ENCODE data around the gene LRRC43. TPM values are rescaled to one million over a fixed set of nuclear protein-coding genes. Genes with fewer than 3 reads are reported as not detected.

The LRRC43 gene
- total and polyA plus RNA-seq, 4 donors, result 2.1 to 11.6 (median 7.2) TPM

DNA sequence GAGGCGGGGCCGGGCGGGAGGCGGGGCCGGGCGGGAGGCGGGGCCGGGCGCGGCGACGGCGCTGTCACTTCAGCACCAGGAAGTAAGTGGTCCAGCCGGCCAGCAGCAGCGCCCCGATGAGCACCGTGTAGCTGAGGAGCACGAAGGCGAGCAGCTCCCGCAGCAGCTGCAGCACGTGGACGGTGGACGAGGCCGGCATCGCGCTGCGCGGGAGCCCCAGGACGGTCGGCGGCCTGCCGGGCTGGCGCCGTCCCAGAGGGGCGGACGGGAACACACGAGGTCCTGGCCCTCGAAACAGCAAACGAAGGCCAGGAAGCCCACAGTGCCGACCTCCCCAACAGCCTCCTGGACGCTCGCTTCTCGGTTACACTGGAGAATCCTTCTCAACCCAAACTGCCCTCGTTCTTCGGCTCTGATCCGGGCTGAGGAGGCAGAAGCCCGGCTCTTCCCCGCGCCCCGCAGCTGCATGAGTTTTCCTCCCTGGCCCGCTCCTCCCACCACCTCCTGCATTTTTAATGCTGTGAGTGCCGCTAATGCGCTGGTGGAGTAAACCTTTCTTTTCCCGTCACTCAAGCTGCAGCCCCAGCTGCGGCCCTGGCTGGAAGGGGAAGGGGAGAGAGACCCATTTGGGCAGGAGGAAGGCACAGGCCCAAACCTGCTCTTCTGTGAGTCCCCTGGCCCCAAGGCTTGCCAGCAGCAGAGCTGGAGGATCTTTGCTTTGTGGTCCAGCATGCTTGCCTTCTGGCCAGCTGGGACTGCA, 43.6 kb downstream of the LRRC43 start:
- Histone ChIP-seq H3K27me3 (ENCODE audit: control insufficient read depth in 3 of 3, insufficient read depth in 3 of 3, low read length in 2 of 3) (no peaks in the 10 kb centered on the region), H3K4me3 (peak overlapping the region; percentile 43), H3K9me3 (ENCODE audit: control insufficient read depth in 4 of 4, insufficient read depth in 3 of 4, low read length in 3 of 4) (no peaks in the 10 kb centered on the region), H3K4me1 (ENCODE audit: control insufficient read depth in 5 of 5, insufficient read depth in 5 of 5, low read length in 5 of 5) (peaks cover 5 to 21% (median 9%) of the 10 kb centered on the region in 5 donors), H3K9ac (ENCODE audit: insufficient read depth in 1 of 2, low read length in 2 of 2) (no peak overlapping the region), H3K27ac (ENCODE audit: low read depth in 1 of 2, low read length in 1 of 2) (peak overlapping the region in 1 of 2 donors; percentile 45), H3K36me3 (ENCODE audit: control insufficient read depth in 4 of 4, insufficient read depth in 4 of 4, low read length in 4 of 4) (peaks cover 4 to 35% (median 15%) of the 10 kb centered on the region in 4 donors)
- ATAC-seq (ENCODE audit: insufficient read depth, low FRiP score) (no peak), DNase-seq (no peak)
- WGBS, 2 donors, result 7 to 10% methylated on average over 41 to 55 of the region's 55 CpGs
- TF ChIP-seq, protein P1, sequence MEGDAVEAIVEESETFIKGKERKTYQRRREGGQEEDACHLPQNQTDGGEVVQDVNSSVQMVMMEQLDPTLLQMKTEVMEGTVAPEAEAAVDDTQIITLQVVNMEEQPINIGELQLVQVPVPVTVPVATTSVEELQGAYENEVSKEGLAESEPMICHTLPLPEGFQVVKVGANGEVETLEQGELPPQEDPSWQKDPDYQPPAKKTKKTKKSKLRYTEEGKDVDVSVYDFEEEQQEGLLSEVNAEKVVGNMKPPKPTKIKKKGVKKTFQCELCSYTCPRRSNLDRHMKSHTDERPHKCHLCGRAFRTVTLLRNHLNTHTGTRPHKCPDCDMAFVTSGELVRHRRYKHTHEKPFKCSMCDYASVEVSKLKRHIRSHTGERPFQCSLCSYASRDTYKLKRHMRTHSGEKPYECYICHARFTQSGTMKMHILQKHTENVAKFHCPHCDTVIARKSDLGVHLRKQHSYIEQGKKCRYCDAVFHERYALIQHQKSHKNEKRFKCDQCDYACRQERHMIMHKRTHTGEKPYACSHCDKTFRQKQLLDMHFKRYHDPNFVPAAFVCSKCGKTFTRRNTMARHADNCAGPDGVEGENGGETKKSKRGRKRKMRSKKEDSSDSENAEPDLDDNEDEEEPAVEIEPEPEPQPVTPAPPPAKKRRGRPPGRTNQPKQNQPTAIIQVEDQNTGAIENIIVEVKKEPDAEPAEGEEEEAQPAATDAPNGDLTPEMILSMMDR (IDR thresholded peaks at IDR 0.05; ENCODE audit: control extremely low read depth, extremely low read depth), result no peak

DNA sequence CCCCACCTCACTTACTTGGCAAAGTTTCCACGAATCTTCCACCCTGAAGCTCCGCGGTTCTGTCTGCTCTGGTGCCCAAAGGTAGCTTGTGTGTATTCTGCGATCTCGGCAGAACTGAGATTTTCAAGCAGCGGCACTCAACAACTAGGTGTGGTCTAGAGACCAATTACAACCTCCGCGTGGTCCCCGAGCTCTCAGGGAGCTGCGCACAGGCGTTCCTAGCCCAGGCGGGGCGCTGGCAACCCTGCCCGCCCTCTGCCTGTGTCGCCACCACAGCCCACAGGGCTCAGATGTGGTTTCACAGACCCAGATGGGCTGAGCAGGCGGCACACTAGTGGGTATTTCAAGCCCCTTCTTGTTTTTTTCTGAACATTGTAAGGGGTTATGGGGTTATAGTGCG, 44.4 kb downstream of the LRRC43 start:
- ATAC-seq (ENCODE audit: insufficient read depth, low FRiP score), result no peak
- Histone ChIP-seq H3K27me3 (ENCODE audit: control insufficient read depth in 3 of 3, insufficient read depth in 3 of 3, low read length in 2 of 3) (no peaks in the 10 kb centered on the region), H3K4me1 (ENCODE audit: control insufficient read depth in 5 of 5, insufficient read depth in 5 of 5, low read length in 5 of 5) (peaks cover 5 to 21% (median 9%) of the 10 kb centered on the region in 5 donors), H3K9ac (ENCODE audit: insufficient read depth in 1 of 2, low read length in 2 of 2) (no peak overlapping the region), H3K36me3 (ENCODE audit: control insufficient read depth in 4 of 4, insufficient read depth in 4 of 4, low read length in 4 of 4) (peaks cover 9 to 34% (median 15%) of the 10 kb centered on the region in 4 donors), H3K9me3 (ENCODE audit: control insufficient read depth in 4 of 4, insufficient read depth in 3 of 4, low read length in 3 of 4) (no peaks in the 10 kb centered on the region), H3K27ac (ENCODE audit: low read depth in 1 of 2, low read length in 1 of 2) (no peak overlapping the region), H3K4me3 (no peak overlapping the region)
- TF ChIP-seq, protein P1 (IDR thresholded peaks at IDR 0.05; ENCODE audit: control extremely low read depth, extremely low read depth), result no peak
- no peak for DNase-seq
- WGBS, 2 donors, result 87 to 88% methylated on average over 17 of the region's 17 CpGs

DNA sequence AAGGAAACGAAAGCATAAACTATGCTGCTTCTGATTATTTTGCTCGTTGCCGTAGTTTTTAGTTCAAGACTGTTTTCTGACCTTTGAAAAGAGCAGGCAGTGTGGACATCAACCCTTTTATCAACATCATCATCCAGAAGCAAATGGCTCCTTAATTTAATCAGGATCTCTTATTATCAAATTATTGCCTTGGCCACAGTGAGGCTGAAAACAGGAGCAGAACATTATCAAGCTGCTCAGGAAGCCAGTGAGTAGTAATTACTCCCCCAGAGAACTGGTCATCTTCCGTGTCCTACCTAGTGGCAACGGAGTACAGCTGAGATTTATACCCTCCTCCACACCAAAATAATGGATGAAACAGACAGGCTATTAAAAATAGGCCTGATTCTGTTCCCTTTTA, 45.2 kb downstream of the LRRC43 start:
- Histone ChIP-seq H3K4me1 (ENCODE audit: control insufficient read depth in 5 of 5, insufficient read depth in 5 of 5, low read length in 5 of 5) (peaks cover 5 to 21% (median 9%) of the 10 kb centered on the region in 5 donors), H3K9me3 (ENCODE audit: control insufficient read depth in 4 of 4, insufficient read depth in 3 of 4, low read length in 3 of 4) (no peaks in the 10 kb centered on the region), H3K9ac (ENCODE audit: insufficient read depth in 1 of 2, low read length in 2 of 2) (no peak overlapping the region), H3K27me3 (ENCODE audit: control insufficient read depth in 3 of 3, insufficient read depth in 3 of 3, low read length in 2 of 3) (no peaks in the 10 kb centered on the region), H3K36me3 (ENCODE audit: control insufficient read depth in 4 of 4, insufficient read depth in 4 of 4, low read length in 4 of 4) (peaks cover 14 to 32% (median 15%) of the 10 kb centered on the region in 4 donors), H3K27ac (ENCODE audit: low read depth in 1 of 2, low read length in 1 of 2) (no peak overlapping the region), H3K4me3 (no peak overlapping the region)
- TF ChIP-seq, protein P1 (IDR thresholded peaks at IDR 0.05; ENCODE audit: control extremely low read depth, extremely low read depth), result no peak
- 90 to 95% methylated on average over 5 of the region's 5 CpGs for WGBS, 2 donors
- no peak for ATAC-seq (ENCODE audit: insufficient read depth, low FRiP score)
- DNase-seq, result no peak
